ENCODE data around the gene ENPEP.
"Not testable (repeated sequence)": the region's sequence is repeated elsewhere in the genome, so short reads cannot be mapped to it uniquely, and the experiment has no call there.

The ENPEP gene

DNA sequence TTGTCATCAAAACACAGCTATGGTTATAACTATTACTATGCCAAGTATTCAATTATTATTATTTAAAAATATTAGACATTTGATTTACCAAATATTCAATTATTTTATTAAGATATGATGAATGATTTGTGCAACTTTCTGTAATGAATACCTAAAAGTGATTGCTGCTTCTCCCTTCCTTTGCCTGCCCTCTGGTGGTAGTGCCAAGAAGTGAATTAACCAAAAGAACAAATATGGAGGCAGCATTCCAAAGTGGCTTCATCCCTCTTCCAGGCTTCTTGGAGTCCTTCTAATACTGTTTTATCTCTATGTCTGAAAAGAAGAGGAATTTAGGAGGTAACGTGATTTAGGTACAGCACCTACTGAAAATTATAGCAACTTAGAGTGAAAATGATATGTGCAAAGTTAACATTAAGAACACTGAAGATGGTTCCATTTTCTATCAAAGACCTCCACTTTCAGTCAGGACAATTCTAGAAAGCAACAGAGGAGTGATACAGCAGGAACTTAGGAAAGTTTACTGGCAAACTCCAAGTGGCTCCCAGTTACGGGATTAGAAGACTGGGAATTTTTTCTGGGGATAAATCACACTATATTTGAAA is 43.0 kb downstream of the ENPEP start:
- DNase-seq: no peak

DNA sequence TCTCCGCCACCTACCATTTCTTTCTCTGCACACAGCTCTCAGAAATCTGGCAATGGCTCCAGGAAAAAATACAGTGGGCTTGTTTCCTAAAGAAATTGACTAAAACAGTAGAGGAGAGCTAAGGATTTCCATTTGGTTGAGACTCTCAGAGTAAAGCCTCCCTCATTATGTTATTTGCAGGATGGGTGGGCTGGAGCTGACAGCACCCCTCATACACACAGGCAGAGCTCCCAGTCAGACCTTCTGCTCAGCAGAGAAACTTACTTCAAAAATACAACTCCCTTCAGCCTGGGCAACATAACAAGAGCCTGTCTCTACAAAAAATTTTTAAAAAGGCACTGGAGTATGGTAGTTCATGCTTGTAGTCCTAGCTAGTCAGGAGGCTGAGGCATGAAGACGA is 44.9 kb downstream of the ENPEP start:
- DNase-seq: no peak

DNA sequence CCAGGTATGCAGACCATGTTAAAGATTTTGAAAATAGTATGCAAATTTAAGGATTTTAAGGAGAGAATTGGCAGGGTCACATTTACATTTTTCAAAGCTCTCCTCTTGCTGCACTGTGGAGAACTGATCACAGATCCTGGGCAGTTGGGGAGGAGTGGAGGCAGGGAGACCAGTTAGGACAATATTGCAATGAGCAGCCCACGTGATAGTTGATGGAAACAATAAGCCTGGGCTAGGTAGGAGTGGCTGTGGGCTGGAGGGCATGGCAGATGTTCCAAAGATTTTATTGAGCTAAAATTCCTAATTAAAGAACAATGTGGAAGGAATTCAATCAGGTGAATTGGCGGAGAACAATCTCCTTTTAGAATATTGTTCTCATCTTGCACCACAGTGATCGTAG is 50.6 kb downstream of the ENPEP start:
- DNase-seq: no peak

GRCh38 chr4:110527156-110527555 is 51.2 kb downstream of the ENPEP start:
- no peak for DNase-seq

DNA sequence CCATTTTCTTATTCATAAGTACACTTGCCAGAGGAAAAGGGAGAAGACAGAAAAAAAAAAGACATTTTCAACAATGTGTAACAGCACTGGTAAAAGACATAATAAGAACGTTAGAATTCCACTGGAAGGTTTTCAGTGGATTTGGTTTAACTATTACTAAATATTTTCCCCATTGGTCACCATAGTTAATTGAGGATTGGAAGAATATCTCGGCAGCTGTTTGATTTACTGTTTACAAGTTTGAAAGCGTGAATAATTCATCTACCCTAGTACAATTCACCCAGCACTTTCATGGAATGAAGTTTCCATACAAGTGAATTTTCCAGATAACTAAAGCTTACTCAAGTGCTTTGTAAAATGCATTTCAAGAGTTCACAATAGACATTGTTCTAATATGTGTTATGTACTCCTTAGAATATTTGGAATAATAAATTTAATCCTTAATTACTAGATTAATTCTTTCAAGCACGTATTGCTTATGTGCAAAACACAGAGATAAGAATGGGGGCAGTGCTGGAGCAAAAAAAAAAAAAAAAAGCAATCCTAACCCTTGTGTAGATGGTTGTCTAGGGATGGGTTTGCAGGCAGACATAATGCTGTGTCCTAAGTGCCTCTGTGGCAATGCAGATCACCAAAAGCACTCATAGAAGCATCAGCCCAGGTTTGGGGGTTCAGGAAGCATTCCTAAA is 57.1 kb downstream of the ENPEP start:
- no peak for DNase-seq

- no peak for DNase-seq
Measured at GRCh38 chr4:110533590-110533910, 57.6 kb downstream of the ENPEP start.

- no peak for DNase-seq
Measured at GRCh38 chr4:110533940-110534339, 58.0 kb downstream of the ENPEP start.

DNA sequence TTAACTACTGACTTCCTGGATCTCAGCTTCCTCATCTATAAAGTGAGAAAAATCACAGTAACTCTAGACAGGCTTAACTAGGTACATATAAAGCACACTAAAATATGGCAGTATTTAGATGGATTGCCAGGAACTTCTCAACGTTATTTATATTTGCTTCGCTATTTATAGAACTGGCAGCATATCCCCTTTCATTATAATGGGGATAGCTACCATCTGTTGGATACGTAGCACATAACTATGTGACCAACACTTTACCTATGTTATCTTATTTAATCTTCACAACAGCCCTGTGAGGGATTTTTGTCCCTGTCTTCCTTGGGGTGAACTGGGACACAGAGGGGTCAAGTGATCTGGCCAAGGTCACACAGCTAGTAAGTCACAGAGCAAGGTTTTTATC is 64.6 kb downstream of the ENPEP start:
- no peak for DNase-seq

DNA sequence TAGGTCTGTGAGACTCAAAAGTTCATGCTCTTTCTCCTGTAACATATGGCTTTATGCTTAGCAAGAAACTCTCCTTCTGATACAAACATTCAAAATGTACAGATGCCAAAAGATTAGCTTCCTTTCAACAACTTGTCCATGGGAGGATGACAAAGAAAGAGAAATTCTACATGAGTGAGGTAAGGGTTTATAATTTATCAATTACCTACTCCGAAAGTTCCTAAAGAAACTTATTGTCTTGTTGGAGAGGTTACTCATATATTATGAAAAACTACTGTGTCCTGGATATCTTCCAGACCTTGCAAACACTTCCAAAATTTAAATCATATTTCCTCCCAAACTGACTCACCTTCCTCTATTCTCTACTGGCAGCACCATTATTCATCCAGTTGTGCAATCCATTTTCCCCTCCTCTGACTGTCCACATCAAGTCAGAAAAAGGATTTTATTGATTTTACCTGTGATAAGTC is 65.1 kb downstream of the ENPEP start:
- no peak for DNase-seq

GRCh38 chr4:110543577-110543976 is 67.6 kb downstream of the ENPEP start:
- no peak for DNase-seq

DNA sequence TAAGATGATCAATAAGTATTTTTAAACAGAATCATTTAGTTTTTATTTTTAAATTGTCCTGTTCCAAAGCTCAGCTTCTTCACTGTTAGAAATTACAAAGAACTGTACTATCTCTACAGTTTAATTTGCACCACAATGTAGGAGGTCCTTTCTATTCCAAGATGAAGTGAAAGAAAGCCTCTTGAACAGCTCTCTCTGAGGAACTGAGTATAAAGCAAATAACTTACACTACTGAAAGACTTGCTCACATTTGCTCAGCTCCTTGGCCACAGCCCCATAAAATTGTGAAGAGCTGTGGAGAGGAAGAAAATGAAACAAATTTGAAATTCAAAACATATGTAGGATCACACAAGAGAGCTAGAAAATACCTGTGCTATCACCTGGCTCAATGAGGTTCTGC is 68.6 kb downstream of the ENPEP start:
- no peak for DNase-seq

DNA sequence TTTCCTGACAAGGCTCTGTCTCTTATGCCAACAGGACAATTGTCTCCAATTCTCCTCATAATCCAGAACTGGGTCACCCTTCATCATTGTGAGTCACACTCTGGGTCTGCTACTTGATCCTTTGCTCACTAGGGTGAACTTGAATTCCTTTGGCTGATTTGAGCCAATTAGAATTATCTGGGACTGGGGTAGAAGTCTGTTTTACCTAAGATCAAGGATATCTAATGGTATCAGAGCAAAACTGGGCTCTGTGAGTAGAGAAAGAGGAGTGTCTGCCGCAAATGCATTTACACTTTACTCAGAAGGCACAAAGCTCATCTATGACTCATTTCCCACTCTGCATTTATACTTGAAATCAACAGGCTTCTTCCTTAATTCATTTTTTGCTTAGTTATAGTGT is 74.3 kb downstream of the ENPEP start:
- DNase-seq: no peak

DNA sequence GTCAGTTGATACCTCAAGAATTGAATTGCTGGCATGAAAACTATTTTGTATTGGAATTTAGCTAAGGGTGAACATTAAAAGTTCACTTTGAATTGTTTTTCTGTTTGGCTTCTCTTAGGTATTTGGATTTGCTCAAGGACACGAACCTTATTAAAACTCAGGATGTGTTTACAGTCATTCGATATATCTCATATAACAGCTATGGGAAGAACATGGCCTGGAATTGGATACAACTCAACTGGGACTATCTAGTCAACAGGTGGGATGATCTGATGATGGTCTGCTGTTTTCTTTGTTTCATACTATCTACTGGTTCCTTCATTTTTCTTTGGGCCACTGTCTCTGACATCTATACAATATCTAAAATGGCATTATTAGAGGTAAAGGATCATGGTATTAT is 77.2 kb downstream of the ENPEP start:
- no peak for DNase-seq

GRCh38 chr4:110567214-110567613 is 91.3 kb downstream of the ENPEP start:
- no peak for DNase-seq

DNA sequence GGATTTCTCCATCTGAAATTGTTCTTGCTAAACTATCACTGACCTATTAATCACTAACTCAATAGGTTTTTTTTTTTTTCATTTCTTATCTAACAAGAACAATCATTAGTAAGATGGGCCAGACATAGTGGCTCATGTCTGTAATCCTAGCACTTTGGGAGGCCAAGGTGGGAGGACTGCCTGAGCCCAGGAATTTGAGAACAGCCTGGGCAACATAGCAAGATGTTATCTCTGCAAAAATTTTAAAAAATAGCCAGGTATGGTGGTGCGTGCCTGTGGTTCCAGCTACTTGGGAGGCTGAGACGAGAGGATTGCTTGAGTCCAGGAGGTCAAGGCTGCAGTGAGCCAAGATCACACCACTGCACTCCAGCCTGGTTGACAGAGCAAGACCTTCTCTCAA is 100.7 kb downstream of the ENPEP start:
- DNase-seq: not testable (repeated sequence)

GRCh38 chr4:110586131-110586850 is 110.3 kb downstream of the ENPEP start:
- no peak for DNase-seq

- no peak for DNase-seq
Measured at GRCh38 chr4:110587666-110588285, 111.8 kb downstream of the ENPEP start.

DNA sequence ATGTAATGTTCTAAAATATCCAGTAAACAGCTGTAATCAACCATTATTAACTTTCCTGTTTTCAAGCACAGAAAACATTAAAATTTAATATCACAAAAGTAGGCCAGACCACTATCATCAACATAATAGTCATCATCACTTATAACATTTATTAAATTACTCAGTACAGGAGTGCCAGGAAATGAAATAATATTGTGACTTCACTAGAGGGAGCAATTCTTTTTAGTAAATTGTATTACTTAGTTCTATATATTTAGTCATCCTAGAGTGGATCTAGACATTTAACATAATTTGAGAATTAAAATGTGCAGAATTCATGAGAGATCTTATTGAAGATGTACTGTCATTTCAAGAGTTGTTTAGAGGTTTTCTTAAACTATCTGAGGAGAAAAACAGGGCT is 113.3 kb downstream of the ENPEP start:
- DNase-seq: no peak

GRCh38 chr4:110595583-110595982 is 119.6 kb downstream of the ENPEP start:
- no peak for DNase-seq

DNA sequence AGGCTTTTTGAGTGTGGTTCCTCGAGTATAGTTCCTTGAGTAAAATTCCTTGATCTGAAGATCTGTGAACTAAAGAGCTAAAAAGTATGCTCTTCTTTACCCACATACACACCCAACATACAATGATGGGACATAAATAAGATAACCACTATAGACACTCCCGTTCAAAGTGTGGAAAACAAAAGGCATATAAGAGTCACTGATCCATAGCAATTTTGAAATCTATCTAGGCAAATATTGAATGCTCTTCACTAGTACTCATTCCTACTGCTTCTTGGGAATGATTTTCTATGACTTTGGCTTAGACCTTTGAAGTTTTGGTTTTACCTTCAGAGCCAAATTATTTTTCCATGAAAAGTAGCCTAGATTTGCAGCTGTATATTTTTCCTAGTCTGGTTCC is 120.5 kb downstream of the ENPEP start:
- no peak for DNase-seq

- no peak for DNase-seq
Measured at GRCh38 chr4:110597582-110597981, 121.6 kb downstream of the ENPEP start.

GRCh38 chr4:110602061-110602460 is 126.1 kb downstream of the ENPEP start:
- DNase-seq: no peak

DNA sequence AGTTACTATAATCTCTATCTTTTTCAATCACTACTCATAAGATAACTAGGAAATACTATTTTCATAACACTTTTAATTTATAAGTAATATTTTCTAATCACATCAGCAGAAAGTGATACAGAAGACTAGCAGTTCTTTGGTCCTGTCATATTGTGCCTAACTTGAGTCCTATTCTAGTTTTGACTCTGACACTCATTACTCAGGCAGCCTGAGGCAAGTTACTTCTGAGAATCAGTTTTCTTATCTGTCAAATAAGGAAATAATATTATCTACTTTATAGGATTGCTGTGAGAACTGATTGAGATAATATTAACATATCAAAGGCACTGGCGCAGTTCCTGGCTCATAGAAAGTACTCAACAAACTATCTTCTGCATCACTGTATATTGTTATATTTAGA is 129.1 kb downstream of the ENPEP start:
- no peak for DNase-seq

Data from NCI-H2029 (cell line).